Stromal cell of bone marrow (primary cell): ENCODE results near the gene SAPCD2.

ENCODE experiments used
- DNase-seq: peaks from one replicate; pipeline ENCODE4 v3.0.0-alpha.2; 2012; ENCODE audit warnings: low read depth

Gene SAPCD2

GRCh38 chr9:137031904-137032640, 38.3 kb downstream of the SAPCD2 start, which contains the start of gene FUT7:
FUT7 (minus strand) TSS chr9:137032088; CDS start chr9:137031991, 97 bp downstream.
- no peak for DNase-seq

GRCh38 chr9:137030538-137031527, 39.5 kb downstream of the SAPCD2 start:
- DNase-seq: no peak

- DNase-seq: no peak
Observed at GRCh38 chr9:137030006-137030405, 40.4 kb downstream of the SAPCD2 start.

- peak; percentile 13 for DNase-seq
Observed at GRCh38 chr9:137029058-137029936, 41.1 kb downstream of the SAPCD2 start.

- DNase-seq: peak; percentile 15
Observed at GRCh38 chr9:137028263-137029057, 41.9 kb downstream of the SAPCD2 start.

- no peak for DNase-seq
Observed at GRCh38 chr9:137027369-137028262, 42.7 kb downstream of the SAPCD2 start, which contains the start of gene ABCA2. ABCA2 (minus strand) TSS chr9:137028237; CDS start chr9:137028140, 97 bp downstream.

GRCh38 chr9:137026828-137027227, 43.5 kb downstream of the SAPCD2 start:
- DNase-seq: no peak

GRCh38 chr9:137026384-137026783, 44.0 kb downstream of the SAPCD2 start:
- DNase-seq: no peak

- DNase-seq: no peak
Observed at GRCh38 chr9:137025517-137025966, 44.8 kb downstream of the SAPCD2 start.

- DNase-seq: no peak
Observed at GRCh38 chr9:137023583-137023991, 46.8 kb downstream of the SAPCD2 start.

- no peak for DNase-seq
Observed at GRCh38 chr9:137023157-137023556, 47.2 kb downstream of the SAPCD2 start.

GRCh38 chr9:137022662-137023008, 47.7 kb downstream of the SAPCD2 start:
- no peak for DNase-seq

GRCh38 chr9:137021979-137022661, 48.2 kb downstream of the SAPCD2 start:
- no peak for DNase-seq

- DNase-seq: no peak
Observed at GRCh38 chr9:137021568-137021978, 48.8 kb downstream of the SAPCD2 start.

- DNase-seq: no peak
Observed at GRCh38 chr9:137020771-137021567, 49.4 kb downstream of the SAPCD2 start.

GRCh38 chr9:137019891-137020683, 50.3 kb downstream of the SAPCD2 start:
- DNase-seq: no peak

- DNase-seq: no peak
Observed at GRCh38 chr9:137018761-137019559, 51.4 kb downstream of the SAPCD2 start.
